Neutrophil (primary cell): Measurements from ENCODE around the gene GPR35.

ENCODE experiments used
- H3K27ac ChIP-seq: fragments of 200-600 bp; sonication (generic); 2 replicates; pipeline ENCODE4 v1.5.1; 2016; ENCODE audit warnings: mild to moderate bottlenecking, moderate library complexity
- H3K27me3 ChIP-seq: fragments of 200-600 bp; sonication (generic); 2 replicates; pipeline ENCODE4 v1.6.0; 2016; ENCODE audit warnings: mild to moderate bottlenecking
- H3K36me3 ChIP-seq: fragments of 200-600 bp; sonication (generic); 2 replicates; pipeline ENCODE4 v1.5.1; 2017
- H3K4me1 ChIP-seq, 2 experiments: fragments of 200-600 bp in 1 of 2; sonication (generic) in 1 of 2; 1 replicate in 1 of 2; 2 replicates in 1 of 2; pipeline versions ENCODE4 v1.5.1 to v1.6.1; 2013 to 2016; ENCODE audit warnings: low read depth in 1 of 2, low read length in 1 of 2, mild to moderate bottlenecking in 1 of 2, moderate library complexity in 1 of 2; ENCODE audit not compliant: control insufficient read depth in 1 of 2, insufficient read depth in 1 of 2
- H3K4me3 ChIP-seq, 2 experiments: fragments of 200-600 bp in 1 of 2; sonication (generic) in 1 of 2; 1 replicate in 1 of 2; 2 replicates in 1 of 2; pipeline ENCODE4 v1.5.1; 2013 to 2016; ENCODE audit warnings: low read depth in 1 of 2, low read length in 1 of 2, mild to moderate bottlenecking in 1 of 2, moderate library complexity in 1 of 2
- H3K9me3 ChIP-seq: fragments of 200-600 bp; sonication (generic); 2 replicates; pipeline ENCODE4 v1.5.1; 2016
- CTCF ChIP-seq: fragments of 200-600 bp; sonication (generic); IDR thresholded peaks from 2 replicates; pipeline ENCODE4 v1.5.1; 2016; ENCODE audit warnings: antibody characterized with exemption

The GPR35 gene

DNA sequence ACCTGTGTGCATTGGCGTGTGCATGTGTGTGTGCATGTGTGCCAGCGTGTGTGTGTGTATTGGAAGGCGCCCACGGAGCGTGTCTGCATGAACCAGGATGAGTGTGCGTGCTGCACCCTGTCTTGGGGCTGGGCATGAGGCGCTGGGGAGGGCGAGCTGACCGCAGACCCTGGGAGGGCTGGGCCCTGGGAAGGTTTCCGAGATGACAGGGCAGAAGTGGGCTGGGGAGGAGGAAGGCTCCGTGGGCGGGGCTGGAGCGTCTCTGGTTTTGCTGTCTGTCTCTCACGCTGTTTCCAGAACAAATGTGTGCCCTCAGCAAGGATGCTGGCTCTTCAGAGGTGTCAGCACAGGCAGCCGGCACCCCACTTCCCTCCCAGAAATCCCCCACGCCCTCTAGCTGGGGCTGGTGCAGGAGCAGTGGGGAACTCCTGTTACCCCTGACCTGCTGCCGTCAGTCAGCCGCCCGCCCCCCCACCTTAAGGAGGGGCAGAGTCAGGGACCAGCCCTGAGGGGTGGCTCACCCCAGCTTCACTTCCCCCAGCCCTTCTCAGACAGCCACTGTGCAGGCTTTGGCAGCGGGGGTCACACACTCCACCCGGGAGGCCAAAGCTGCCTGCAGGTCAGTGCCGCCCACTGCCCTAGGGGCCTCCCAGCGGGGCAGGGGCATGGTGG, at the start of gene GPR35:
TSS of gene GPR35 (plus strand) at position 531 of the 672 bp plus-strand sequence. CDS start 4,473 bp downstream, outside the sequence.
- Histone ChIP-seq H3K4me3 (no peak within 1 kb of the TSS), H3K4me1 (peaks cover 35 to 50% of the 10 kb centered on the region in 2 experiments)

GRCh38 chr2:240576036-240576435, 49.2 kb upstream of the GPR35 start:
- H3K36me3 ChIP-seq = peaks cover 80% of the 10 kb centered on the region
- no peaks in the 10 kb centered on the region for H3K27me3 ChIP-seq
- H3K4me3 ChIP-seq = no peak overlapping the region
- H3K4me1 ChIP-seq = peaks cover 35 to 41% of the 10 kb centered on the region in 2 experiments
- H3K27ac ChIP-seq = no peak overlapping the region
- no peaks in the 10 kb centered on the region for H3K9me3 ChIP-seq
- TF ChIP-seq CTCF = no peak

More for the DNA sequence above, at the start of gene GPR35:
- no peak for TF ChIP-seq CTCF
- Histone ChIP-seq H3K36me3 (no peaks in the 10 kb centered on the region), H3K9me3 (no peaks in the 10 kb centered on the region), H3K27me3 (peaks cover 38% of the 10 kb centered on the region), H3K27ac (peak within 1 kb of the TSS; percentile 45)

GRCh38 chr2:240576436-240577205, 48.7 kb upstream of the GPR35 start:
- Histone ChIP-seq H3K4me1 (peaks cover 32 to 39% of the 10 kb centered on the region in 2 experiments), H3K27ac (no peak overlapping the region), H3K27me3 (no peaks in the 10 kb centered on the region), H3K36me3 (peaks cover 74% of the 10 kb centered on the region), H3K9me3 (no peaks in the 10 kb centered on the region), H3K4me3 (no peak overlapping the region)
- TF ChIP-seq CTCF = no peak

- H3K4me3 ChIP-seq = no peak overlapping the region
- H3K27ac ChIP-seq = peak overlapping the region; percentile 86
- no peaks in the 10 kb centered on the region for H3K9me3 ChIP-seq
- H3K36me3 ChIP-seq = peaks cover 66% of the 10 kb centered on the region
- no peak for TF ChIP-seq CTCF
- peaks cover 32 to 36% of the 10 kb centered on the region in 2 experiments for H3K4me1 ChIP-seq
- no peaks in the 10 kb centered on the region for H3K27me3 ChIP-seq
These were observed 47.8 kb upstream of the GPR35 start for GRCh38 chr2:240577281-240578109.

GRCh38 chr2:240578110-240578450, 47.2 kb upstream of the GPR35 start:
- peaks cover 32 to 36% of the 10 kb centered on the region in 2 experiments for H3K4me1 ChIP-seq
- no peak for TF ChIP-seq CTCF
- peak overlapping the region; percentile 86 for H3K27ac ChIP-seq
- H3K9me3 ChIP-seq = no peaks in the 10 kb centered on the region
- peaks cover 60% of the 10 kb centered on the region for H3K36me3 ChIP-seq
- no peak overlapping the region for H3K4me3 ChIP-seq
- H3K27me3 ChIP-seq = no peaks in the 10 kb centered on the region
